GM18951 (cell line): ENCODE results near the gene MALAT1.
"Not testable (repeated sequence)": the region's sequence is repeated elsewhere in the genome, so short reads cannot be mapped to it uniquely, and the experiment has no call there.

Source experiments
- POLR2A ChIP-seq: IDR thresholded peaks from 4 replicates; pipeline ENCODE4 v1.6.1; 2011; ENCODE audit warnings: mild to moderate bottlenecking; ENCODE audit not compliant: insufficient read length, insufficient read depth; ENCODE audit errors: extremely low read depth
- in situ Hi-C: fragments of 300-500 bp; cut with MboI; formaldehyde crosslinking; loops from one replicate; pipeline ENCODE4 v1.12.0; 2022; ENCODE audit warnings: low sequenced_read_pairs, mixed read lengths, inconsistent platforms; ENCODE audit not compliant: unreplicated experiment

Gene MALAT1

GRCh38 chr11:65504674-65505465, 6.0 kb downstream of the MALAT1 start:
- in situ Hi-C loops: loop anchor here (5.0 kb wide), 2 partner anchors 83 to 138 kb away; partner anchors contain the start of gene NEAT1

DNA sequence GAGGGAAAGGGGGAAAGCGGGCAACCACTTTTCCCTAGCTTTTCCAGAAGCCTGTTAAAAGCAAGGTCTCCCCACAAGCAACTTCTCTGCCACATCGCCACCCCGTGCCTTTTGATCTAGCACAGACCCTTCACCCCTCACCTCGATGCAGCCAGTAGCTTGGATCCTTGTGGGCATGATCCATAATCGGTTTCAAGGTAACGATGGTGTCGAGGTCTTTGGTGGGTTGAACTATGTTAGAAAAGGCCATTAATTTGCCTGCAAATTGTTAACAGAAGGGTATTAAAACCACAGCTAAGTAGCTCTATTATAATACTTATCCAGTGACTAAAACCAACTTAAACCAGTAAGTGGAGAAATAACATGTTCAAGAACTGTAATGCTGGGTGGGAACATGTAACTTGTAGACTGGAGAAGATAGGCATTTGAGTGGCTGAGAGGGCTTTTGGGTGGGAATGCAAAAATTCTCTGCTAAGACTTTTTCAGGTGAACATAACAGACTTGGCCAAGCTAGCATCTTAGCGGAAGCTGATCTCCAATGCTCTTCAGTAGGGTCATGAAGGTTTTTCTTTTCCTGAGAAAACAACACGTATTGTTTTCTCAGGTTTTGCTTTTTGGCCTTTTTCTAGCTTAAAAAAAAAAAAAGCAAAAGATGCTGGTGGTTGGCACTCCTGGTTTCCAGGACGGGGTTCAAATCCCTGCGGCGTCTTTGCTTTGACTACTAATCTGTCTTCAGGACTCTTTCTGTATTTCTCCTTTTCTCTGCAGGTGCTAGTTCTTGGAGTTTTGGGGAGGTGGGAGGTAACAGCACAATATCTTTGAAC, 6.8 kb downstream of the MALAT1 start:
- TF ChIP-seq POLR2A: peak; percentile 55
- in situ Hi-C loops: loop anchor here (5.0 kb wide), 1 partner anchor 138 kb away; no protein-coding TSS in a partner anchor

More at GRCh38 chr11:65504674-65505465, 6.0 kb downstream of the MALAT1 start:
- peak; percentile 51 for TF ChIP-seq POLR2A

- TF ChIP-seq POLR2A: no peak
- in situ Hi-C loops: loop anchor here (5.0 kb wide), 1 partner anchor 139 kb away; no protein-coding TSS in a partner anchor
Measured at GRCh38 chr11:65506290-65506771, 7.5 kb downstream of the MALAT1 start.

DNA sequence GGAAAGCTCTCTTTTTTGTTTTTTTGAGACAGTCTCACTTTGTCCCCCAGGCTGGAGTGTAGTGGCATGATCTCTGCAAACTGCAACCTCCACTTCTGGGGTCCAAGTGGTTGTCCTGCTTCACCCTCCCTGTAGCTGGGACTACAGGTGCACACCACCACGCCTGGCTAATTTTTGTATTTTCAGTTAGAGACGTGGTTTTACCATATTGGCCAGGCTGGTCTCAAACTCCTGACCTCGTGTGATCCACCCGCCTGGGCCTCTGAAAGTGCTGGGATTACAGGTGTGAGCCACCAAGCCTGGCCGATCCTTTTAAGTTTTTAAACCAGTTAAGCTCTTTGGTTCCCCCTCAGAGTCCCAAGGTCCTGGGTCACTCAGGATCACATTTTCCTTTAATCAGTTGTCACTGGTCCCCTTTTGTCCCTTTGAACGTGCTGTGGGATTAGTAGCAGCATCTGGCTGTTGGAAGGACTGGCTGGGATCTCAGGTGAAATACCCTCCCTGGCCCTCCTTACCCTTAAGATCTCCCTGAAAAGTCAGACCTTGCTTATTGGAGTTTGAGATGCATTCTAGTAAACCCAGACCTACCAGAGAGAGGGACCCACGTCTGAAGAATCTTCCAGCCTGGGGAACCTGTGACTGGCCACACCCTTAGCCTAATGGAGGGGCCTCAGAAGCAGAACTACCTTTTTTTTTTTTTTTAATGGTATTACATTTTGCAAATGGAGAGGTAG, 8.1 kb downstream of the MALAT1 start:
- in situ Hi-C loops: loop anchor here (5.0 kb wide), 1 partner anchor 140 kb away; no protein-coding TSS in a partner anchor
- peak; percentile 69 for TF ChIP-seq POLR2A

DNA sequence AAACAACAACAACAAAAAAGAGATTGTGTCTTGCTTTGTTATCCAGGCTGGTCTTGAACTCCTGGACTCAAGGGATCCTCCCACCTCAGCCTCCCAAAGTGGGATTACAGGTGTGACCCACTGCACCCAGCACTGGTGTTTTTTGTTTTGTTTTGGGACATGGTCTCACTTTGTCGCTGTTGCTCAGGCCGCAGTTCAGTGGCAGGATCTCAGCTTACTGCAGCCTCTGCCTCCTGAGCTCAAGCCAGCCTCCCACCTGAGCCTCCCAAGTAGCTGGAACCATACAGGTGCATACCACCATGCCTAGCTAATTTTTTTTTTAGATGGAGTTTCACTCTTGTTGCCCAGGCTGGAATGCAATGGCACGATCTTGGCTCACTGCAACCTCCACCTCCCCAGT, 13.5 kb downstream of the MALAT1 start:
- in situ Hi-C loops: not testable (repeated sequence)

DNA sequence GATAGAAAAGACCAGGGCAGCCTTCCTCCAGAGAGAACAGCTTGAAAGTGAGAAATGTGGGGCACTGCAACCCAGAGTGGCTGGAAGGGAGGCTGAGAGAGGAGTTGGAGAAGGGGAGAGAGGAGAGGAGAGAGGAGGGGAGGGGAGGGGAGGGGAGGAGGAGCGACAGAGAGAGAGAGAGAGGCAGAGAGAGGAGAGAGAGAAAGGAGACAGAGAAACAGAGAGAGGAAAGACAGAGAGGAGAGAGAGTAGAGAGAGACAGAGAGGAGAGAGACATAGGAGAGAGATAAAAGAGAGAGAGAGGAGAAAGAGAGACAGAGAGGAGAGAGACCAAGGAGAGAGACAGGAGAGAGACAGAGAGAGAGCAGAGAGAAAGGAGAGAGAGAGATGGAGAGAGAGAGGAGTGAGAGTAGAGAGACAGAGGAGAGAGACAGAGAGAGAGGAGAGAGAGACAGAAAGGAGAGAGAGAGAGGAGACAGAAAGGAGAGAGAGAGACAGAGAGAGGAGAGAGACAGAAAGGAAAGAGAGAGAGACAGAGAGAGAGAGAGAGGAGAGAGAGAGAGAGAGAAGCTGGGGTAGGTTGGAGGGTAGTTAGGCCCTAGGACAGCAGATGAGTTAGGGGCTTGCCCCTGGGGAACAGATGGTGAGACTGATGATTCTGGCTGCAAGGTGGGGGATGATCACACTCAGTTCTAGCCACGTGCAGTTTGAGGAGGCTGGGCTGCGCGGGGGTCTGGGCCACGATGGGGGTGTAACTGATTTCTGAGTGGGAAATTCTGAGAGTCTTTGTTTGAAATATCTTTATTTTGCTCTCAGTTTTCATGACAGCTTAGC, 17.5 kb downstream of the MALAT1 start:
- in situ Hi-C loops: no loop called here

DNA sequence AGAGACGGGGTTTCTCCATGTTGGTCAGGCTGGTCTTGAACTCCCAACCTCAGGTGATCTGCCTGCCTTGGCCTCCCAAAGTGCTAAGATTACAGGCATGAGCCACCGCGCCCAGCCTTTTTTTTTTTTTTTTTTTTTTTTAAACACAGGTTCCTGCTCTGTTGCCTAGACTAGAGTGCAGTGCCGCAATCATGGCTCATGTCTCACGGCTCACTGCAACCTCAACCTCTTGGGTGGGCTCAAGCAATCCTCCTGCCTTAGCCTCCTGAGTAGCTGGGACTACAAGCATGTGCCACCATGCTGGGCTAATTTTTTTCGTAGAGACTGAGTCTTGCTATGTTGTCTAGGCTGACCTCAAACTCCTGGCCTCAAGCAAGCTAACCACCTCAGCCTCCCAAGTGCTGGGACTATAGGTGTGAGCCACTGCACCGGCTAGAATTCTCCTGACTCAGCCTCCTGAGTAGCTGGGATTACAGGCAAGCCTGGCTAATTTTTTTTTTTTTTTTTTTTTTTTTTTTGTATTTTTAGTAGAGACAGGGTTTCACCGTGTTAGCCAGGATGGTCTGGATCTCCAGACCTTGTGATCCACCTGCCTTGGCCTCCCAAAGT, 20.2 kb downstream of the MALAT1 start:
- in situ Hi-C loops: not testable (repeated sequence)

More for the DNA sequence above, 17.5 kb downstream of the MALAT1 start:
- no peak for TF ChIP-seq POLR2A

GRCh38 chr11:65521777-65522521, 23.1 kb downstream of the MALAT1 start:
- in situ Hi-C loops: not testable (repeated sequence)

- in situ Hi-C loops: not testable (repeated sequence)
Measured at GRCh38 chr11:65522718-65523630, 24.1 kb downstream of the MALAT1 start.

DNA sequence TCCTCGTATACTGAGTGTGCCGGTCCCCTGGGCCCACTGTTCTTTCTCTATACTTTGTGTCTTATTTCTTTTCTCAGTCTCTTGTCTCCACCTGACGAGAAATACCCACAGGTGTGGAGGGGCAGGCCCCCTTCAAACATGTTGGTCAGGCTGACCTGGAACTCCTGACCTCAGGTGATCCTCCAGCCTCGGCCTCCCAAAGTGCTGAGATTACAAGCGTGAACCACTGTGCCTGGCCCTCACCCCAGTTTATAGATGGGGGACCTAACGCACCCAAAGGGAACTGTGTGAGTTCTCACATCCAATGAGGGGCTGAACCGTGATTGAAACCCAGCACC, 24.8 kb downstream of the MALAT1 start:
- in situ Hi-C loops: not testable (repeated sequence)
